HT-29 (cell line): Measurements from ENCODE around the gene SRPX2. TPM values are rescaled to one million over a fixed set of nuclear protein-coding genes. Genes with fewer than 3 reads are reported as not detected.
A peak's percentile ranks its signal among the peaks of the same experiment; 100 is the strongest.

Source experiments
- DNase-seq: peaks from one replicate; pipeline ENCODE4 v3.0.0-alpha.2; 2015; ENCODE audit warnings: low spot score
- total RNA-seq: library from RNA; depleted of rRNA; stranded (reverse); fragments of >200 nt; shearing (Covaris generic); gene quantifications from 2 replicates; pipeline ENCODE4 v1.2.3, GENCODE V29; 2014; rRNA removed

Gene SRPX2
- 0.28 and 0.78 TPM in 2 replicates for total RNA-seq

- DNase-seq: peak; percentile 43
These were observed at the start of gene SRPX2 for GRCh38 chrX:100643956-100644860. SRPX2 (plus strand) TSS chrX:100644199; CDS start chrX:100646323, 2,124 bp downstream.

- DNase-seq: no peak
These were observed 47.4 kb upstream of the SRPX2 start for GRCh38 chrX:100596601-100597000.

- no peak for DNase-seq
These were observed 44.5 kb upstream of the SRPX2 start for GRCh38 chrX:100599456-100599855.

- DNase-seq: no peak
These were observed 43.7 kb upstream of the SRPX2 start for GRCh38 chrX:100600340-100600739.

- DNase-seq: no peak
These were observed 43.2 kb upstream of the SRPX2 start for GRCh38 chrX:100600758-100601157.

- no peak for DNase-seq
These were observed 37.2 kb upstream of the SRPX2 start for GRCh38 chrX:100606753-100607152.

GRCh38 chrX:100609591-100609990, 34.4 kb upstream of the SRPX2 start:
- no peak for DNase-seq

GRCh38 chrX:100611951-100612350, 32.0 kb upstream of the SRPX2 start:
- no peak for DNase-seq

GRCh38 chrX:100615005-100615404, 29.0 kb upstream of the SRPX2 start:
- peak; percentile 35 for DNase-seq

GRCh38 chrX:100623001-100623400, 21.0 kb upstream of the SRPX2 start:
- DNase-seq: no peak

GRCh38 chrX:100625985-100626491, 18.0 kb upstream of the SRPX2 start:
- DNase-seq: no peak

GRCh38 chrX:100635040-100635439, 9.0 kb upstream of the SRPX2 start:
- DNase-seq: no peak

- no peak for DNase-seq
These were observed 8.0 kb upstream of the SRPX2 start for GRCh38 chrX:100635989-100636320.

GRCh38 chrX:100636321-100636991, 7.5 kb upstream of the SRPX2 start, which contains the start of gene TSPAN6:
TSPAN6 (minus strand) TSS chrX:100636806; CDS start chrX:100636694, 112 bp downstream.
- DNase-seq: peak; percentile 89

- DNase-seq: no peak
These were observed 1.7 kb upstream of the SRPX2 start for GRCh38 chrX:100642290-100642689.

GRCh38 chrX:100643212-100643611, 787 bp upstream of the SRPX2 start:
- DNase-seq: no peak

- no peak for DNase-seq
These were observed 1.1 kb downstream of the SRPX2 start for GRCh38 chrX:100645106-100645505.

- no peak for DNase-seq
These were observed 3.1 kb downstream of the SRPX2 start for GRCh38 chrX:100647095-100647494.

GRCh38 chrX:100647739-100648138, 3.7 kb downstream of the SRPX2 start:
- no peak for DNase-seq

- DNase-seq: peak; percentile 16
These were observed 4.7 kb downstream of the SRPX2 start for GRCh38 chrX:100648458-100649417.
